Activated CD8-positive, alpha-beta memory T cell treated with anti-CD3 and anti-CD28 coated beads, Interleukin-2, amount 50 U/mL, for 4 hours (primary cell): ENCODE results near the gene AWAT1.
A peak's percentile ranks its signal among the peaks of the same experiment; 100 is the strongest.
"Not testable (repeated sequence)": the region's sequence is repeated elsewhere in the genome, so short reads cannot be mapped to it uniquely, and the experiment has no call there.

Source experiments
- DNase-seq: peaks from one replicate; pipeline ENCODE4 v3.0.0-alpha.2; 2020

The AWAT1 gene

DNA sequence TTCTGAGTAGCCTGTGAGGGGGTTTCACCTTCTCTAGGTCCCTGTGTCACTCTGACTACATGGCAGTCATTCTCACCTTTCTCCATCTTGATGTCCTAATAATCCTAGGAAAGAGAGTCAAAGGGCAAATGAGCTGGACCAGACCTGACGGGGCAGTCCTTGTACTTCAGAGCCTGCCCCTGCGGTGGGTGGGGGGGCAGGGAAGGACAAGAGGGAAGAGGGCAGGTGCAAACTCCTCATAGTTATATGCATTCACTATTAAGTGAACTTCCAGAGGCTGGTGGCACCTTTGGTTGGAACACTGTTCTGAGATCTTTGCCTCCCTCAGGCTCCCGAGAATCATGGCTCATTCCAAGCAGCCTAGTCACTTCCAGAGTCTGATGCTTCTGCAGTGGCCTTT, at the start of gene AWAT1:
TSS of gene AWAT1 (plus strand) at position 301 of the 400 bp plus-strand sequence. CDS start at position 342, 41 bp downstream.
- no peak for DNase-seq

DNA sequence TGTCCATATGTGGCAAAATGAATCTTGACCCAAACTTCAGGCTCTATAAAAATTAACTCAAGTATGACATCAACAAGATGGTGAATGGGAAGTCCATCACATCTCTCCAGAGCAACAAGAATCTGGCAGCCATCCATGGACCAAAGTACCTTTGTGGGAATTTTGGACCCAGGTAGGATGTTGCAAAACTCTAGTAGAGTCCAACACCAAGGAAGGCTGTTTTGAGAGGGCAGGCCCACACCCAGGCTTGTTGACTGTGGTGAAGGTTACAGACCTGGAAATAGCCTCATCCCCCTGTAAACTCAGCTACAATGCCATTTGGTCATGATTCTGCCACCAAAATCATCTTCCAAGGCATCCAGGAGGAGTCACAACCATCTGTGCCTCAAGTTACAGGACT, 44.2 kb upstream of the AWAT1 start:
- no peak for DNase-seq

DNA sequence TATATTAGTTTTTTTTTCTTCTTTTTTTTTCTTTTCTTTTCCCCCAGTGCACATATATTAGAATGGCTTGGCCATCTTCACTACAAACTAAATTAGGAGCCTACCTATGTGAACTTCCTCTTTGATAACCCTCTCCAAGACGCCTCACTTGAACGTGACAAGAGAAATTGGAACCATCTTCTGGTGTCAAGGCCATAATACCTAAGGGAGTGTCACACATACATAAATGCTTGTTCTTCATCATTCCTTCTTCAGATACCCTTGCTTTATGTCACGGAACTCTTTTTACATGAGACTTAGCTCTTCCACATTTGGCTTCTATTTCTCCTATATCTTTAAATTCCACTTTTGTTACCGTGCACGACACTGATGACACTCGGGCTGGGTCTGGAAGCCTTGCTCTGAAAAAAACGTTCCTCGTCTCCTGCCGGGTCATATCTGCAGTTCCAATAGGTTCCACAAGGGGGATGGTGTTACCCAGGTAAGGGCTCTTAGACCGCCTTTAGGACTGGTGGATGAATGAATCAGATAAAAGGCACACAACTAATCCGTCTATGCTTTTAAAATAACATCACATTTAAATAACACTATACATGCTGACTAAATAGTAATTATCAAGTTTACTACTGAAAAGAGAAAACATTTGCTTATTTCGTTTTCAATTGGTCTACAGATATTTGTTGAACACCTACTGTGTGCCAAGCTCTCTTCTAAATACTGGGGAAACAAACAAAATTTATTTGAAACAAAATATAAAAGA, 37.3 kb upstream of the AWAT1 start:
- peak; percentile 61 for DNase-seq

DNA sequence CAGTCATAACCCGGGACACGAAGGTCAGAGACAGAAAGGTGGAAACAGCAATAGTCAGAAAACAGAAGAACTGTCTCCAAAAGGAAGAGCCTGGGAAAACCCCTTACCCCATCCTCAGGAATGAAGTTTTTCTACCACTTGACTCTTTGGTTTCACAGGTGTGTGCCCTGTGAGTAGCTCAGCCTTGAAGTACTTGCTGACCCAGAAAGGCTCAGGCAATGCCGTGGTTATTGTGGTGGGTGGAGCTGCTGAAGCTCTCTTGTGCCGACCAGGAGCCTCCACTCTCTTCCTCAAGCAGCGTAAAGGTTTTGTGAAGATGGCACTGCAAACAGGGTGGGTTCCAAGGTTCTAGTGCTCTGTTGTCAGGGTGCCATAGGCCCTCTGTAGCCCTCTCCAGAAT, 32.7 kb upstream of the AWAT1 start:
- no peak for DNase-seq

DNA sequence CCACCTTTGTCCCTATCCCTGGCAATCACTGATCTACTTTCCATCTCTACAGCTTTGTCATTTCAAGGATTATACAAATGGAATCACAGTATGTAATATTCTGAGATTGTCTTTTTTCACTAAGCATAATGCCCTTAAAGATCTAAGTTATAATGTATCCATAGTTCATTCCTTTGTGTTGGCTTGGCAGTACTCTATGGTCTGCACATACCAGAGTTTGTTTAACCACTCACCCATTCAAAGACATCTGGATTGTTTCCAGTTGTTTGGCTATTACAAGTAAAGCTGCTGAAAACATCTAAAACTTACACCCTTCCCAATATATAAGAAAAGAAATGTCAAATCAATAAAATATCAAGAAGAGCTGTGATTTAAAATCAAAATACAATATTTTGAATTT, 26.0 kb upstream of the AWAT1 start:
- no peak for DNase-seq

DNA sequence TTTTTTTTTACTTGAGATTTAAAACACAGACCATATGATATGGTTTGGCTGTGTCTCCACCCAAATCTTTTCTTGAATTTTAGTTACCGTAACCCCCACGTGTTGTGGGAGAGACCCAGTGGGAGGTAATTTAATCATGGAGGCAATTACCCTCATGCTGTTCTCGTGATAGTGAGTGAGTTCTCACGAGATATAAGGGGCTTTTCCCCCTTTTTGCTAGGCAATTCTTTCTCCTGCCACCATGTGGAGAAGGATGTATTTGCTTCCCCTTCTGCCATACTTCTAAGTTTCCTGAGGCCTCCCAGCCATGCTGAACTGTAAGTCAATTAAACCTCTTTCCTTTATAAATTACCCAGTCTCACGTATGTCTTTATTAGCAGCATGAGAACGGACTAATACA, 24.9 kb upstream of the AWAT1 start:
- not testable (repeated sequence) for DNase-seq

DNA sequence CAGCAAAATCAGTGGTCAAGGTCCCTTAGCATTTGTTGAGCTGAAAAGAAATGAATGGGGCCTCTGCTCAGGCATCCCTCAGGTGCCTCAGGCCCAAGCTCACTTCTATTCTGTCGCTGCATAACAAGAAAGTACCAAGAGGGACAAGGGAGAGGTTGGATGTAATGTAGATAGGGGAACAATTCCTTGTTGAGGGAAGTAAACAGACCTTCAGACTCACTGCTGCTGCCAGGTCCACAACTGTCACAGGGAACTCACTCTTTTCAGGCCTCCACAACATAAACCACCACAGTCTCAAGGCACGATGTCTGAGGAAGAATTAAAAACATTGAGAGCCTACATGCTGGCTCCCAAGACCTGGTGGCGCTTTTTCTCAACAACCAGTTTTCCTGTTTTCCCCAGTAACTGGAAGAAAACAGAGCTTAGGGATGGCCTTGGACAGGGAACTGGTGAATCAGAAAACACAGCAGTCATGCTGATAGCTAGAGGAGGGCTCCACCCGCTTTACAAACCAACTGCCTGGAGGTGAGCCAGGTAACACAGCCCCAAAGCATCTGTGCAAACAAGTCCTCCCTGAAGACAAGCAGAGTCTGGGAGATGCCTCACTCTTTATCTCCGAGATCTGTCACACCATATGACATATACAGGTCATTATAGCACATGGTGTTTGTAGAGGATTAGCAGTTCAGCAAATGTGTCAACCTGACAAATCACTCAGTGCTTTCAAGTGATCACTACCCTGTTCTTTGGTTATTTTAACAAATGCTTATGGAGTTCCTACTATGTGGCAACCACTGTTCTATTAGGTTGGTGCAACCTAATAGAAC, 14.3 kb upstream of the AWAT1 start:
- no peak for DNase-seq

DNA sequence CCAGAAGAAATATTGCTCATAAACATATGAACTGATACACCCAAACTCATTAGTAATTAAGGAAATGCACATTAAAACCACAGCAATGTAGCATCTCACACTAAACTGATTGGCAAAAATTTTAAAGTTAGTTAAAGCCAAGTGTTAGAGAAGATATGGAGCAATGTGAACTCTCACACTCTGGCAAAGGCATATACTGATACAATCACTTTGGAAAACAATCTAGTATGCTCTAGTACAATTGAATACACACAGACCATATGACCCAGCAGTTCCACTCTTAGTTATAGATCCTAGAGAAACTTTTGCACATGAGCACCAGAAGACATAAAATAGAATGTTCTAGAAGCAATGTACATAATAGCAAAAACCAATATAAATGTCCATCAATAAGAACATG, 8.4 kb upstream of the AWAT1 start:
- DNase-seq = no peak

DNA sequence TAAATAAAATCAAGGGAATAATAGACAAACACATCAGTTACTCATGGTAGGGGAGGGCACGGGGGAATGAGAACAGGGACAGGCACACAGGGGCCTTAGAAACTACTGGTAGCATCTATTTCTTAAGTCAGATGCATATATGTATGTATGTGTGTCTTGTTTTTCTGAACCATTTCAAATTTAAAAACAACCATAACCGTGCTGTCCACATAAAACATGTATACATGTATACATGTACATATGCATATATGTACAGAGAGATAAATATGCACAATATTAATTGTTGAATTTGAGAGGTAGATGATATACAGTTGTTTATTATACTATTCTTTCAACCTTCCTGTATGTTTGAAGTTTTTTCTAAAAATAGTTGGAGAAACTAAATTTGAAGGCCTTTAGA, 7.8 kb upstream of the AWAT1 start:
- no peak for DNase-seq

DNA sequence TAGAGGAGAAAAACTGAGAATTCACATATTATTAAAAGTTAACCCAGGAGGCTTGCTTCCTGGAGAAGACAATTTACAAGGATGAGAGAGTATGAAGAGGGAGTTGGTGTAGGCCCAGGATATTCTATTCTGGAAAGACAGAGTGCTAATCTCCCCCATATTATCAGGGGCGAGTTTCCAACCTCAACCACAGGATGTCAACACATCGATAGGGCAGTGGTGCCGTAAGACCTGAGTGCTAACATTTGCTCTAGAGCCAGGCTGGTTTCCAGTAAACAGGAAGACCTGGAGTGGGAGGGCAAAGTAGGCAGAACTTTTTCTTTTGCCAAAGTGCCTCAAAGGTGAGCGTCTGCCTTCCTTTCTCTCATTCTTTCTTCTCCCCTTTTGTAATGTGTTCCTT, 2.8 kb upstream of the AWAT1 start:
- DNase-seq = no peak

DNA sequence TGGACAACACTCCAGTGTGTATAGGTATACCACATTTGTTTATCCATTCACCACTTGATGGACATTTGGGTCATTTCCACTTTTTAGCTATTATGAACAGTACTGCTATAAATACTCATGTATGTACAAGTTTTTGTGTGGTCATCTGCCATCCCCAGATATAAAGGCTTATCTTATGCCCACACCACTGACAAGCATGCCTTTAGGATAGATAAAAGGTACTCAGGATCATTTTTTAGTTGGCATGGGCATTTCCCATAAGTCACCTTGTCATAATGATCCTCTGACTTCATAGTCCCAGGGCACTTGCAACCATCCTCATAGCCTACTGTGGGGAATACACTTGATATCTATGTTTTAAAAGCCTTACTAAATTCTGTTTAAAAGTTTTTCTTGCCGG, 6.3 kb downstream of the AWAT1 start:
- DNase-seq = no peak

DNA sequence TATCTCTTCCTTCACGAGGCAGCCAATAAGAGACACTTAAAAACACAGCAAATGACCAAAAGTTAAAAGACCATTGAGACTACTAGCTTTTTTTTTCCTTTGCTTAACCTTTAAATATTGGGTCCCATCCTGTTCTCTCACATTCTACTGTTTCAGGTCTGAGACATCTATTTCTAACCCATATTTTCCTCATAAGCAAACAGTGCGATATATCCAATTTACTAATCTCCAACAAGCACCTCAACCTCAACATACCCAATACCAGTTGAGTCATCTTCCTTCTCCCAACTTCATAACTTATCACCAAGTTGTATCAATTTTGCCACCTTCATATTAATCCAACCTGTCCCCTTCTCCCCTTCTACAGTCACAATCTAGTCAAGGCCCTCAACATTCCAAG, 7.0 kb downstream of the AWAT1 start:
- no peak for DNase-seq

DNA sequence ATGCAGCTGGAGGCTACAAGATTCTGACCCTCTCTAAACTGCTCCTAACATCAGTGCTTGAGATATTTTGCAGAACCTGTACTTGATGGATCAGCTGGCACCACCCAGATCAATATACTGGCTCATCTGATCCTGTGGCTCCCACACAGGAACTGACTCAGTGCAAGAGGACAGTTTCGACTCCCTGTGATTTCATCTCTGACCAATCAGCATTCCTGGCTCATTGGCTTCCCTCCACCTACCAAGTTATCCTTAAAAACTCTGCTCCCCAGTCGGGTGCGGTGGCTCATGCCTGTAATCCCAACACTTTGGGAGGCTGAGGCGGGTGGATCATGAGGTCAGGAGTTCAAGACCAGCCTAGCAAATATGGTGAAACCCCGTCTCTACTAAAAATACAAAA, 9.1 kb downstream of the AWAT1 start:
- not testable (repeated sequence) for DNase-seq

DNA sequence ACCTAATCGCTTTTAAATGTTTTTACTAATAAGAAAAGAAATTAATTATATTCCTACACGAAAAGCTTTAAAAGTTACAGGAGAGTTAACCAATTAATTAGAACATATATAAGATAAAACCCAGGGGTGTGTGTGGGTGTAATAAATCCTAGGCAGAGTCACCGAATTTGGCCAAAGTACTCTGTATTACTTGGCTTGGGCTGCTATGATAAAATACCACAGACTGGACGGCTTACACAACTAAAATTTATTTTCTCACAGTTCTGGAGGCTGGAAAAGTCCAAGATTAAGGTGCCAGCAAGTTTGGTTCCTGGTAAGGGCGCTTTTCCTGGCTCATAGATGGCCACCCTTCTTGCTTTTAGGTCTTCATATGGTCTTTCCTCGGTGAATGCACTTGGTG, 10.4 kb downstream of the AWAT1 start:
- no peak for DNase-seq

DNA sequence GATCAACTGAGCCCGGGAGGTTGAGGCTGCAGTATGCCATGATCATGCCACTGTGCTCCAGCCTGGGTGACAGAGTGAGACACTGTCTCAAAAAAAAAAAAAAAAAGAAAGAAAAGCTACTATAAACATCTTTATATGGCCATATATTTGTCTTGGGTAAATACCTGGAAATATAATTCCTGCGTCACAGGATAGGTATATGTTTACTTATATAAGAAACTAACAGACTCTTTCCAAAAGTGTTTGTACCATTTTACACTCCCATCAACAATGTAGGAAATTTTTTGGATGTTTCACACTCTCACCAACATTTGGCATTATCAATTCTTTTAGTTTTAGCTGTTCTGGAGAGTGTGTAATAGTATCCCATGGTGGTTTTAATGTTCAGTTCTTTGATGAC, 12.8 kb downstream of the AWAT1 start:
- no peak for DNase-seq

DNA sequence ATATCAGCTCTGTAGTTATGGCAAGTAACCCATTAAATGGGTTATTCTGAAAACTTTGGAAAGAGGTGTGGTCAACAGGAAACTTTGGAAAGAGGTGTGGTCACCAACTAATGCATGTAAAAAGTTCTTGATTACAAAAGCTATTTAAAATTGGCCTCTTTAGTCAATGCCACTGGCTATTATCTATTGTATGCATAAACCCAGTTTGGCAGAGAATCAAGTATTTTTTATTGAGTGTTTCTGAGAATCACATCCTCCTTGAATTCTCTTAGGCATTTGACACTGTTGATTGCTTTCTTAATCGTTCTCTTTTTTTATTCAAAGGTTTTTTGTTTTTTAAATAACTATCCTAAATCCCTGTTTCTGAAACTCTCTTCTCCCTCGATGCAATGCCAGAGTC, 18.0 kb downstream of the AWAT1 start:
- DNase-seq = no peak

DNA sequence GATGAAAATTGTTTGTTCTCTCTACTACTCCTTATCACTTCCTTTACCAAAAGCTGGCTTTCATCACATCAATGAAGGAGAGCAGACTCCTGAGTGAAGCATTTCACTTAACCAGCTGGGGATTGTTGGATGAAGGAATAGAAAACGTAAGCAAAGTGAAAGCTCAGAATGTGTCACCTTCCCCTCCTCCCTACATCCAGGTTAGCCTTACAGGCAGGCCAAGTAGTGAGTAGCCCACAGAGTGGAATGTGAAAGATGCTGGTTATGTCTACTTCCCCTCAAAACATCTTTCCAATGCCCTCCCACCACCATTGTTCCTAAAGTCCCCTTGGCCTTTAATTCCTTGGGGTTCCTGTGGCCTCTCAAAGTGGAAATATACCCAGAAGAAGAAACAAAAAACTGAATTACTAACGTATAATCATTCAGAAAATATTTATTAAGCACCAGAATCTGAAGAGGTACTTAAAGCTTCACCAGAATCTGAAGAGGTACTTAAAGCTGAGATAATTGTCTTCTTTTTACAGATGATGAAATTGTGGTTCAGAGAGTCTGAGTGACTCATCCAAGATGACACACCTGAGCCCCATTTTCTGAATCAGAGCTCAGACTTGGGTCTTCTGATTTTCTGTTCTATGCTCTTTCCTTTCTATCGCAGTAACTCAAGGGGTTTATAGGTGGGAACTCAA, 19.1 kb downstream of the AWAT1 start:
- no peak for DNase-seq

DNA sequence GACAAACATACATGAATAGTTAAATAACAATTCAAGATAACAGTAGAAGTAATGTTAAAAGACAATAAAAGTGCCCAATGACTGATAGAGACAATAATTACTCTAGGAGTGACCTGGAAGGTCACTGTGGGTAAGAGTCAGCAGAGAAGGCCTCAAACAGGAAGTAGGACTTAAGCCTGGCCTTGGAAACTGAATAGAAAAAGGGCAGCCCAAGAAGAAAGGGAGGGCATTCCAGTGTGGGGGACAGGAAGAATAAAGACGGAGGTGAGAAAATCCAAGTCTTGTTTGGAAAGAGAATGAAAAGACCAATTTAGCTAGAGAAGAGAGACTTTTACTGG, 19.6 kb downstream of the AWAT1 start:
- DNase-seq = no peak

DNA sequence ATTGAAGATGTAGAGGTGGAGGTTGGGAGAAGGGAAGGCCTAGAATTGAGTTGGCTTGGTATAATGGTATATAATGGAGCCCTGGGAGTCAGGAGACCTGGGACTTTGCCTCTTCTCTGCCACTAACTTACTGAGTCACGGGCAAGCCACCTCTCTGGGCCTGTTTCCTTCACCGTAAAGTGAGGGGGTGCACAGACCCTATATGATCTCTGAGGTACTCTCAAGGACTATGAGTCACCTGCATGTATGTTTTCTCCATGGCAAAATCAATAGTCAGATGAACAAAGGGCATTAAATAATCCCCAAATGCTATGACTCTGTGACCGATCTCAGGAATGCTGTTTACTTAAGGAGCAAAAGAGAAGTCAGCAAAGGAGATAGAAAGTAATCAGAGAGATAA, 20.5 kb downstream of the AWAT1 start:
- DNase-seq = no peak

DNA sequence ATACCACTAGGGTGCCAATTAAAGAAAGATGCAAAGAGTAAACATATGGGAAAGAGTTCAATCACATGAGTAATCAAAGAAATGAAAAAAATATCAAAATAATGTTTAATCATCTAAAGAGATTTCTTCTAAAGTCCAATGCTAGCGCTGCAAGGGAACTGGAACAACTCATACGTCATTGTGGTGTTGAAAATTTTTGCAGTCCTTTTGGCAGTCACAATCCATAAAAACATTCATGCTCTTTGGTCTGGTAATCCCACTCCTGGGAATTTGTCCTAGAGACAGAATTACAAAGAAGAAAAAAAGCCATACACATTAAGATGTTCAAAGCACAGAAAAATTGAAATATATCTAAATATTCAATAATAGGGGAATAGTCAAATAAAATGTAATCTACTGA, 21.0 kb downstream of the AWAT1 start:
- DNase-seq = no peak

DNA sequence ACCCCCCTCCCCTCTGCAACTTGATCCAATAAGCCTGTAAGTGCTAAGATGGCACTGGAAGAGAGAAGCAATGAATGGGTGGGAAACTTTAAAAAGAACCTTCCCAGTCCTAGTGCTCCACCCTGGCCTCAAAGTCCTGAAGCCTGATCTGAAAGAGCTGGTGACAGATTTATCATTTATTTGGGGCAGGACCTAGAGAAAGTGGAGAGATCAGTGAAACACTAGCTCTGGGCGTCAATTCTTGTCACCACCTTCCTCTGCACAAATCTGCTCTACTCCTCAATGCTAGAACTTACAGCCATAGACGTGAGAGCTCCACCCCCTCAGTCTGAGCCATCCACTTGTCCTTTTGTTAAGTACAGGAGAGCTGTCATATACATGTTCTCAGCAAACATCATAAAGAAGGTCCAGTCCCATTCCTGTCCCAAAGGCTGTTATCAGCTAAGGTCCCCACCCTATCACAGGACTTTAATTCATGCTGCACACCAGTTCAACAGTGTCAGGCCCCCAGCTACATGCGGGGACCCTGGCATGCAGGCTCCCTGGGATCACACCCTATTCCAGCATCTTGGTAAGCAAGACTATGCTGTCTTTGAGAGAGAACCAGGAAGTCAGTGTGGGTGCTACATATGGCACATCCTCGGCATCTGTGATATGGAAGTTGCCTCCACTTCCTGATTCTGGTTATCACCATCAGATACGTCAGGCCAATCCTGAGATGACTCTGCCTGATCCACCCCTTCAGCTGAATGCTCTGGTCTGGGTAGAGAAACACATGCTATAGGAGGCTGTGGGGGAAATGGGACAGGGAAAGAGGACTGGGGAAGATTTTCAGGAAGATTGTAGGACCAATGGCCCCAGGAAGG, 23.2 kb downstream of the AWAT1 start:
- no peak for DNase-seq

DNA sequence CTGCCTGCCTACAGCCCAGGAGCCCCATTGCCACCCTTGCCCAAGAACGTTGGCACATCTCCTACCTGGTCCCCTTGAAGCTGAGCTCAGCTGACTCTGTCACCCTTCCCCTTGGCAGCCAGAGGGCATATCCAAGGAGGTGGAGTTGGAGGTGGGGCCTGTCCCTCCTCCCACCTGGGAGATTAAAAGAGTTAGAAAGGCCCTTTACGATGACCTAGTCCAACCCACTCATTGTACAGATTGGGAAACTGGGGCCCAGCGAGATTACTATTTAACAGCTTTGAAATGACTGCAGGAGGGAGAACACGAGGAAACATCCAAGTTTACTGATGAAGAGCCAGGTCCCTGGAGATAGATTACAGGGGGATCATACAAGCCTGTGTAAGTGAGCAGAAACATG, 25.6 kb downstream of the AWAT1 start, which contains the start of gene P2RY4:
TSS of gene P2RY4 (minus strand) at position 101 of the 400 bp plus-strand sequence. CDS start 580 bp downstream, outside the sequence.
- no peak for DNase-seq
